Erythroblast (primary cell): Measurements from ENCODE around the gene IFI16.
"Not testable (repeated sequence)": the region's sequence is repeated elsewhere in the genome, so short reads cannot be mapped to it uniquely, and the experiment has no call there.

Experiments
- DNase-seq, 2 experiments: peaks; one replicate each; lab custom pipeline; 2025; lab: John Stamatoyannopoulos, UW
- GATA1 ChIP-seq: IDR thresholded peaks from 2 replicates; pipeline ENCODE4 v1.6.1; 2011; ENCODE audit warnings: low read depth, mild to moderate bottlenecking, control low read depth, low read length, moderate library complexity
- POLR2A ChIP-seq: IDR thresholded peaks from 2 replicates; pipeline ENCODE4 v1.6.1; 2011; ENCODE audit warnings: mild to moderate bottlenecking, low read length

IFI16 gene

DNA sequence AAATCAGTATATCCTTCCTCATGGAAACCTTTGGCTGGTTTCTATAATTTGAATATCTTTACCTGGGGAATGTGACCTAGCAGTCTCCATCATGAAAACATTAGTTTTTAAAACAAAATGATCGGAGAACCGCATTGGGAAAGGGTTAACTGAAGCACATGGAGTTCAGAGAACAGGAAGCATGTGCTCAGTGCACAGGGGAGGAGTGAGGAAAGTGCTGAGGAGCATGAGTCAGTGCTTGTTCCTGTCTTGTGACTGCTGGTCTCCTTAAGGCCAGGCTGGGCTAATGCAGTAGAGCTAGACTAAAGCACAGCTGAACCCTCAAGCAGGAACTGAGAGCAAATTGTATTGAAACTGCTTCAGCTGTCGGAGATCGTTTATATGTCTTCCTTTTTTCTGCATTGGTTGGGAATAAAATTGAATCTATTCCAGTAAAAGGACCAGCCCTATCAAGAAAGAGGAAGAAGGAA lies 5.8 kb downstream of the IFI16 start:
- no peak for TF ChIP-seq GATA1
- no peak for TF ChIP-seq POLR2A

DNA sequence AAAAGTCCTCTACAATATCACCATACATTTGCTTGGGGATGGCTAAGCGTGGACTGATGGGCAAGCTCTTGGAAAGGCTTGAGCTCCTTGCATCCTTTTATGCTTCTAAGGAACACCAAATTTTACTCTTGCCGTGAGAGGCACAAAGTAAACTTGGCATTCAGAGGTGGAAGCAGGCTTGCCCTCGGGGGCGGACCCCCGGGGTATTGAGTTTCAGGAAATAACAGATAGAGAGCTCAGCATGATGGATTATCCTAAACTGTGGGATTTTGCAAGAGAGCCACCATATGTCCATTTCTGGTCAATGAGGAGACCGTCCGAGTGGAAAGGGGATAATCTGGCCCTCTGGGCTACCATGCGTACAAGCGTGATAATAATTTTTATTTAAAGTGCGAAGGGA lies 14.0 kb downstream of the IFI16 start:
- no peak for TF ChIP-seq GATA1
- TF ChIP-seq POLR2A, result no peak
- no peak for DNase-seq

More for the DNA sequence above, 5.8 kb downstream of the IFI16 start:
- DNase-seq, result peak in 1 of 2 experiments; percentile 29

DNA sequence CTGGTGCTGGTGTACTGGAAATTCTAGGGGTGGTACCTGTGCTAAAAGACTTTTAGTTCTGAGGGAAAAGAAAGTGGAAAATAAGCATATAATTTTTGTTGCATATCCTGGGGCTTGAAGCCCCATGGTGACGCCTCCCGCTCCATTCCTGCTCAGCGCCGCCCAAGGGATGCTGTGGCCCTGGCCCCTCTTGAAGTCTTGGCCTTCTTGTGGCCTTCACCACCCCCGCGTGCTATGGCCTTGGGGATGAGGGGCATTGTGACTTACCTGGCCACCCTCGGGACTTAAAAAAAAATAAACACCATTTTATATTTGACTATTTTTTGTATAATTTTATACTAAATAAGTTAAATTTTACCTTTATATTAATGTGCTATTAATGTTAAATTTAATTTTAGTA lies 15.3 kb downstream of the IFI16 start:
- TF ChIP-seq POLR2A (no peak), GATA1 (no peak)
- no peak for DNase-seq

DNA sequence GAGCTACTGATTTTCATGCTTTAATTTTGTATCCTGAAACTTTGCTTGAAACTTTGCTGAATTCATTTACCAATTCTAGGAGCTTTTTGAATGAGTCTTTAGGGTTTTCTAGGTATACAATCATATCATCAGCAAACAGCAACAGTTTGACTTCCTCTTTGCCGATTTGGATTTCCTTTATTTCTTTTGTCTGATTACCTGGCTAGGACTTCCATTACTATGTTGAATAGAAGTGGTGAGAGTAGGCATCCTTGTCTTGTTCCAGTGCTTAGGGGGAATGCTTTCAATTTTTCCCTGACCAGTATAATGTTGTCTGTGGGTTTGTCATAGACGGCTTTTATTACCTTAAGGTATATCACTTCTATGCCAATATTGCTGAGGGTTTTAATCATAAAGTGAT lies 17.1 kb downstream of the IFI16 start:
- not testable (repeated sequence) for DNase-seq

DNA sequence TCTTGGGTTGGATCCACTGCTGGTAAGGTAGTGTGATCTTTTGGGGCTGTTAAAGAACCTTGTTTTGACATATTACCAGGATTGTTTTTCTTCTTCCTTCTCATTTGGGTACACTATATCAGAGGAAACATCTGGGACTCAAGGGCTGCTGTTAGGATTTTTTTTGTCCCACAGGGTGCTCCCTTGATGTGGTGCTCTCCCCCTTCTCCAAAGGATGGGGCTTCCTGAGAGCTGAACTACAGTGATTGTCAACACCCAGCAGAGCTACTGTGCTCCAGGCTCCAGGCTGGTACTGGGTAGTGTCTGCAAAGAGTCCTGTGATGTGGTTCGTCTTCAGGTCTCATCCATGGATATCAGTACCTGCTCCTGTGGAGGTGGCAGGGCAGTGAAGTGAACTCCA lies 20.6 kb downstream of the IFI16 start:
- no peak for TF ChIP-seq POLR2A
- TF ChIP-seq GATA1, result no peak
- DNase-seq, result no peak

DNA sequence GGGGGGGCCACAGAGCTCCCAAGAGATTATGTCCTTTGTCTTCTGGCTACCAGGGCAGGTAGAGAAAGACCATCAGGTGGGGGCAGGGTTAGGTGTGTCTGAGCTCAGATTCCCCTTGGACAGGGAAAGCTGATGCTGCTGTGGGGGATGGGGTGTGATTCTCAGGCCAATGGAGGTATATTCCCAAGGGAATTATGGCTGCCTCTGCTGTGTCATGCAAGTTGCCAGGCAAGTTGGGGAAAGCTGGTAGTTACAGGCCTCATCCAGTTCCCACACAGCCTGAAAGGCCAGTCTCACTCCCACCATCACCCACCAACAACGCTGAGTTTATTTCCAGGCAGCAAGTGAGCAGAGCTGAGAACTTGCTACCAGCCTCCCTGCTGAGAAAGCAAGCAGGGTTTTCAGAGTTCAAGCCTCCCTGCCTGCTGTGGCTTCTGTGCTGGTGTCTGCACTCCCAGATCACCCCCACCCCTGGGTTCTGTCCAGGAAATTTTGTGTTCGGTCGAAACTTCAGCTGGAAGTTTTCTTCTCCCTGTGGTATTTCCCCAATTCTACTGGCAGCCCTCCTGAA lies 21.3 kb downstream of the IFI16 start:
- no peak for TF ChIP-seq GATA1
- no peak for TF ChIP-seq POLR2A
- no peak for DNase-seq

DNA sequence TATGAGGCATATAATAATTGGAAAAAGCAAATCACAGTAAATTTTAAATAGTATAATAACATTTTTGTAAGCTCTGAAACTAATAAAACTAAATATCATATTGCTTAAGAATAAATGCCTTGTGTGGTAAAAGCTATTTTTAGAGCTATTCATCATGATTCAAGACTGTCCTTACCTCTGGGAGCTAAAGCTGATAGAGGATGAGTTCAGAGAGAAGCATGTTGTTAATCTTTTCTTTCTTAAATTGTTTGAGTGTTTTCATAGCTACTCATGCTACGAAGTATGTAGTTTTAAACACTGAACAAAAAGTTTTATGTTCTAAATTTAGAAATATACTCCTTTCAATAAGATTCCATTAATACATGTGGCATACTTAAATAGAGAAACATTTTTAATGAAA lies 30.5 kb downstream of the IFI16 start:
- DNase-seq, result no peak
- no peak for TF ChIP-seq GATA1
- no peak for TF ChIP-seq POLR2A

DNA sequence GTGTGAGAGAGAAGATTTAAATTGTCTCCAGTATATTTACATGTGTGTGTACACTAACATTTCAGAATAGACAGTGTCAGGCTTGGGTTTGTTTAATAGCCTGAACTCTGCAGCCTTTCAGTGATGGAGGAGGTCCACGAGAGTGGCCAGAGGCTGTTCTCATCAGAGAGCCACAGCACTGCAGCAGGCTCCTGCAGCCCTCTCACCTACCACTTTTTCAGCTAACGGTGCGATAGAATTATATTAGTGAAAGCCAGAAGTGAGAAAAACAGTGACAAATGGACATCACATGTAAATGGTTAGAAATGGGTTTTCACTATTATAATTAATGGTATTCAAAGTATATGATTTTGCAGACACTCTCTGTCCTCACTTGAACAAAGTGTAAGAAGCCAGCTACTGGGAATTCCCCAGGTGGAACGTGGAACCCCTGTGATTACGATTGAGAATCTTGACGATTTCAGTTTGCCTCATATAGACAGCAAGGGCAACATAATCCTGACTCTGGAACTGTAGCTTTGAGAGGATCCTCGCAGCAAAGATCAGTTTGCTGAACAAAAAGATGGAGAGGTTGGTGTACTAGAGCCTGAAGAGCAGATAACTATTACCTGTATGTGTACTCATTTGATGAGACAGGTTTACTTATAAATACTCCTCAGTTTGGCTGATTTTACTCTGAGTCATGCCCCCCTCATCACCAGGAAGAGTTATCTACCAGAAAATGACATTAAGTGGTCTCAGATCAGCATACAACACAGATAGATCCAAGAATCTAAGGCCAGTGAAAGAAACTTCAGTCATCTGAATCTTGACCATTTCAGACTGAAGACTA lies 31.4 kb downstream of the IFI16 start:
- DNase-seq, result no peak
- TF ChIP-seq GATA1, result no peak
- no peak for TF ChIP-seq POLR2A

DNA sequence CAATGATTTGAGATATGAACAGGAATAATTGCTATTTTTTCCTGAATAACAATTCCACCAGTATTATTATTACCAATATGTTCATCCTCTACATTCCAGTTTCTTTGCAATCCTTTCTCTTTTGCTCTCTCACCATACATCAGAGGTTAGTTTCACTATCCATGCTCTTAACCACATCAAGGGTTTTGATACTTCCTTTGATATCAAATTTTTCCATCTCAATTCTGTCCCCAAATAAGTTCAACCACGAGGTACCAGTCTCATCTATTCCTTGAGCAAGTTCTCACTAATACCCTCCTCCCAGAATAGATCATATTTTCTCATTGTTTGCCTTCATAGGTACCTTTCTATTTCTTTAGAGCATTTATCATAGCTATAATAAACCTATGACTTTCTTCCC lies 36.8 kb downstream of the IFI16 start:
- DNase-seq, result not testable (repeated sequence)

DNA sequence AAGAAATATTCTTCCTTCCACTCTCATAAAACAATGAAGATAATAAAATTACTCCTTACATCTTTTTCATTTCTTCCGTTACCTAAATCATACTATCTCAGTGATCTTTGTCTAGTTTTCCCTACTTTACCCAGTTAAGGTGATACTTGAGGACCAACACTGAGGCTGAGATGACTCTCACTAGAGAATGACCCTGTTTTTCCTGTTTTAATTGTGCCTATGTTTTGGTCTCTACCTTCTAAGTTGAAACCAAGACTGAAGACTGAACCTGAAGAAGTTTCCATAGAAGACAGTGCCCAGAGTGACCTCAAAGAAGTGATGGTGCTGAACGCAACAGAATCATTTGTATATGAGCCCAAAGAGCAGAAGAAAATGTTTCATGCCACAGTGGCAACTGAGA lies 41.7 kb downstream of the IFI16 start:
- DNase-seq, result no peak
- TF ChIP-seq GATA1 (no peak), POLR2A (no peak)

DNA sequence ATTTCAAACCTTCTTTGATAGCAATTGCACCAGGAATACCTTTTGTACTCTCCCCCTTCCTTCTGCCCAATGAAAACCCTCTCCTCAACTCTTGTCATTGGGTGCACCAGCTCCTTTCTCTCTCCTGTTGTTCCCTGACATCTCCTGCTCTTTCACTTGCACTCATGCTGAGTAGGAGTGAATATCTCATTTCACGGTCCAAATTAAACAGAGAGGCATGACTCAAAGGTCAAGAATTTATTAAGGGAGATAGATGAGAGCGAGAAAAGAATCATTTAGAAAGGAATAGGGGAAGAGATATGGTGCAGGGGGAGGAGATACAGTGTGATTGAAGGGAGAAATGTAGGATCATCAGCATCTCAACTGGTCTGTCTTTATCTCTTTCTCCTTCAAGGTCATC lies 44.7 kb downstream of the IFI16 start:
- DNase-seq, result no peak
- TF ChIP-seq POLR2A (no peak), GATA1 (no peak)

DNA sequence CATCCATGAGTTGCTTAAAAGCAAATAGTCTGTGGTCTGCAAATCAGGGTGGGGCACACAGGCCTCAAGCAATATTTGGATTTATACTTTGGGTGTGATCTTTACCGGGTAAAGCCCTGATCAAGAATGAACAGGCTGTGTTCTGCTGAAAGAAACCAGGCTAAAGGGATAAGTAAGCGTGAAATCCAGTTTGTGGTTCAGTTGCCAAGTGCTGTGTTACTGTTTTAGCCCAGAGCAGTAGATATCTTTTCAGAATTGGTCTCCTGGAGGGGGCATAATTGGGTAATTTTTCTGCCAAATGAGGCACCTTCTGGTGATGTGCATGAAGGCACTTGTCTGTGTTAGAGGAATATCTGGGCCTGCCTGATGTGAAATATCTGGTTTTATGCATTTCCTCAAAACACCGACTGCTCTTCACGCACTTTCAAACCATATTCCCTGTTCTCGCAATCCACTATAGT lies 45.5 kb downstream of the IFI16 start:
- no peak for DNase-seq
- no peak for TF ChIP-seq POLR2A
- TF ChIP-seq GATA1, result no peak

DNA sequence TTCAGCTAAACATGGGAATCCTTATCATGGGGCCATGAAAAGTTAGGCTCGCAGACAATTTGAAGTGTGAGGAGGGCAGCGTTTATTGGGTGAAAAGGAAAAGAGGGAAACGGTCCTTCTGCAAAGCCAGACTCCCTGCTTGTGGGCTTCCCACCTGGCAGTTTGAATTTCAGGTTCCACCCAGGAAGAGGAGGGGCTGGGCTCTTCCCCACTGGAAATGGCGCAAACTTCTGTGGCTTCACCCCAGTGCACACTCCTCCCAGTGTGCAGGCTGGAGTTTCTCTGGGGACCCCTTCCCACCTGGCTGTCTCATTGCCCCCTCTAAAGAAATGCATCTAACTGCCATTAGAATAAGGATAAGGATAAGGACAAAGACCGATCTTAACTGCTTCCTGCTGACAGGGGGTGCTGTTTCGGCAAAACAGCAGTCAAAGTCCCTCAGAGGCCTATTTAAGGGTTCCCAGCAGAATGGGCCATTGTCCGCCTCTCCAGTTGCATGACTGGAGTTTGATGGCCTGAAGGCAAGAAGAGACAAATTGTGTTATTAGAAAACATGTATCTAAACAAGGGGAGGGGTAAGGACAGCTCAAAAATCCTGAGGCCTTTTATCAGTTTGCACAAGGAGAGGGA lies 46.5 kb downstream of the IFI16 start:
- TF ChIP-seq POLR2A (no peak), GATA1 (no peak)
- peak in 1 of 2 experiments; percentile 6 for DNase-seq

DNA sequence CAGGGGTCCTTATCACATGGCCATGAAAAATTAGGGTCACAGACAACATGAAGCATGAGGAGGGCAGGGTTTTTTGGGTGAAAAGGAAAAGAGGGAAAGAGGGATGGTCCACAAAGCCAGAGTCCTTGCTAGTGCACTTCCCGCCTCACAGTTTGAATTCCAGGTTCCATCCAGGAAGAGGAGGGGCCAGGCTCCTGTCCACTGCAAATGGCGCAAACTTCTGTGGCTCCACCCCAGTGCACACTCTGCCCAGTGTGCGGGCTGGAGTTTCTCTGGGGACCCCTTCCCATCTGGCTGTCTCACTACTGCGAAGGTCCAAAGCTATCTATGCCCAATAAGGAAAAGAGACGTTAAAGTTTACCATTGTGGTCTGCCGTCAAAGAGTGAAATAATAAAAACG lies 49.0 kb downstream of the IFI16 start:
- TF ChIP-seq GATA1 (no peak), POLR2A (no peak)
- DNase-seq, result no peak

DNA sequence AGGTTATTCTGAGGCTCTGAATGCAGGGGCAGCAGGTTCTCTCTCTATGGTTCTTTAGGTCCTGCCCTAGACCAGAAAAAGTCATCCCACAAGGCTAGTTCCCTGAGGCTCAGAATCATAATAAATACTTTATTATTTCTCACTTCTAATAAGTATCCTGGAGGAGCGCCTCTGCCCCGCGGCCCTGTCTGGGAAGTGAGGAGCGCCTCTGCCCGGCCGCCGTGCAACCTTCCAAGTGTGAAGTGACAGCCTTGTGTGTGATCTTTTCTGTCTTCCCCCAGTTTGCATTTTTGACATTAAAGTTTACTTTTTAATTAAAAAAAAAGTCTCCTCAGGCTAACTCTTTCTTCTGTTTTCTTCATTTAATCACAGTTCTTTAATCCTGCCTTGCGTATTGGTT lies 55.4 kb downstream of the IFI16 start:
- TF ChIP-seq POLR2A (no peak), GATA1 (no peak)

More for the DNA sequence above, 55.4 kb downstream of the IFI16 start:
- DNase-seq, result no peak
